HL-60 (cell line): ENCODE measurements around the gene SFTPA2.
"Not testable (repeated sequence)": the region's sequence is repeated elsewhere in the genome, so short reads cannot be mapped to it uniquely, and the experiment has no call there.

Source experiments
- GABPA ChIP-seq: IDR thresholded peaks from 2 replicates; pipeline ENCODE4 v1.6.1; 2012; ENCODE audit warnings: low read depth
- POLR2AphosphoS5 ChIP-seq: IDR thresholded peaks from 2 replicates; pipeline ENCODE4 v1.6.1; 2012; ENCODE audit warnings: low read depth
- TF ChIP-seq, protein P1 (sequence below): IDR thresholded peaks from one replicate; pipeline ENCODE4 v1.5.1; 2011; ENCODE audit warnings: low read length, control low read depth, inconsistent platforms; ENCODE audit not compliant: insufficient read depth
- TF ChIP-seq, protein P2 (sequence below): IDR thresholded peaks from 2 replicates; pipeline ENCODE4 v1.6.1; 2012; ENCODE audit warnings: low read depth; ENCODE audit not compliant: insufficient replicate concordance

DNA sequence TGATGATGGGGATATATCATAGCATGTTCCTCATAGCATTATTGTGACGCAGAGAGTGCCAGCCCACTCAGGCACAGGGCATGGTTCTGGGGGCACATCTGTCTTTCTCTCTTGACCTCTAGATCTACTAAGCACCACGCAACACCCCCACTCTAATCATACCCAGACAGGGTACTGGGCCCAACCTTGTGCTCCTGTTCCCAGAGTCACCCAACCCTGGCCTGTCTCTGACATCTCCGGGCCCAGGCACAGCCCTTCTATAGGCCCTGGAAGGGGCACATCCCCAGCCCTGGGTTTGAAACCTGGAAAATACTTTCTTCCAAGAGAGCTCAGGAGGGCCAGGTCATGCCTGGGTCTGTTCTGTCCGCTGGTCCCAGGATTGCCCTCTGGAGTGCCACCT, 37.7 kb downstream of the SFTPA2 start:
- TF ChIP-seq, protein P1, sequence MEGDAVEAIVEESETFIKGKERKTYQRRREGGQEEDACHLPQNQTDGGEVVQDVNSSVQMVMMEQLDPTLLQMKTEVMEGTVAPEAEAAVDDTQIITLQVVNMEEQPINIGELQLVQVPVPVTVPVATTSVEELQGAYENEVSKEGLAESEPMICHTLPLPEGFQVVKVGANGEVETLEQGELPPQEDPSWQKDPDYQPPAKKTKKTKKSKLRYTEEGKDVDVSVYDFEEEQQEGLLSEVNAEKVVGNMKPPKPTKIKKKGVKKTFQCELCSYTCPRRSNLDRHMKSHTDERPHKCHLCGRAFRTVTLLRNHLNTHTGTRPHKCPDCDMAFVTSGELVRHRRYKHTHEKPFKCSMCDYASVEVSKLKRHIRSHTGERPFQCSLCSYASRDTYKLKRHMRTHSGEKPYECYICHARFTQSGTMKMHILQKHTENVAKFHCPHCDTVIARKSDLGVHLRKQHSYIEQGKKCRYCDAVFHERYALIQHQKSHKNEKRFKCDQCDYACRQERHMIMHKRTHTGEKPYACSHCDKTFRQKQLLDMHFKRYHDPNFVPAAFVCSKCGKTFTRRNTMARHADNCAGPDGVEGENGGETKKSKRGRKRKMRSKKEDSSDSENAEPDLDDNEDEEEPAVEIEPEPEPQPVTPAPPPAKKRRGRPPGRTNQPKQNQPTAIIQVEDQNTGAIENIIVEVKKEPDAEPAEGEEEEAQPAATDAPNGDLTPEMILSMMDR: not testable (repeated sequence)
- TF ChIP-seq POLR2AphosphoS5, GABPA: not testable (repeated sequence)
- TF ChIP-seq, protein P2, sequence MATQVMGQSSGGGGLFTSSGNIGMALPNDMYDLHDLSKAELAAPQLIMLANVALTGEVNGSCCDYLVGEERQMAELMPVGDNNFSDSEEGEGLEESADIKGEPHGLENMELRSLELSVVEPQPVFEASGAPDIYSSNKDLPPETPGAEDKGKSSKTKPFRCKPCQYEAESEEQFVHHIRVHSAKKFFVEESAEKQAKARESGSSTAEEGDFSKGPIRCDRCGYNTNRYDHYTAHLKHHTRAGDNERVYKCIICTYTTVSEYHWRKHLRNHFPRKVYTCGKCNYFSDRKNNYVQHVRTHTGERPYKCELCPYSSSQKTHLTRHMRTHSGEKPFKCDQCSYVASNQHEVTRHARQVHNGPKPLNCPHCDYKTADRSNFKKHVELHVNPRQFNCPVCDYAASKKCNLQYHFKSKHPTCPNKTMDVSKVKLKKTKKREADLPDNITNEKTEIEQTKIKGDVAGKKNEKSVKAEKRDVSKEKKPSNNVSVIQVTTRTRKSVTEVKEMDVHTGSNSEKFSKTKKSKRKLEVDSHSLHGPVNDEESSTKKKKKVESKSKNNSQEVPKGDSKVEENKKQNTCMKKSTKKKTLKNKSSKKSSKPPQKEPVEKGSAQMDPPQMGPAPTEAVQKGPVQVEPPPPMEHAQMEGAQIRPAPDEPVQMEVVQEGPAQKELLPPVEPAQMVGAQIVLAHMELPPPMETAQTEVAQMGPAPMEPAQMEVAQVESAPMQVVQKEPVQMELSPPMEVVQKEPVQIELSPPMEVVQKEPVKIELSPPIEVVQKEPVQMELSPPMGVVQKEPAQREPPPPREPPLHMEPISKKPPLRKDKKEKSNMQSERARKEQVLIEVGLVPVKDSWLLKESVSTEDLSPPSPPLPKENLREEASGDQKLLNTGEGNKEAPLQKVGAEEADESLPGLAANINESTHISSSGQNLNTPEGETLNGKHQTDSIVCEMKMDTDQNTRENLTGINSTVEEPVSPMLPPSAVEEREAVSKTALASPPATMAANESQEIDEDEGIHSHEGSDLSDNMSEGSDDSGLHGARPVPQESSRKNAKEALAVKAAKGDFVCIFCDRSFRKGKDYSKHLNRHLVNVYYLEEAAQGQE: not testable (repeated sequence)
